ENCODE data around the gene MALAT1.

DNA sequence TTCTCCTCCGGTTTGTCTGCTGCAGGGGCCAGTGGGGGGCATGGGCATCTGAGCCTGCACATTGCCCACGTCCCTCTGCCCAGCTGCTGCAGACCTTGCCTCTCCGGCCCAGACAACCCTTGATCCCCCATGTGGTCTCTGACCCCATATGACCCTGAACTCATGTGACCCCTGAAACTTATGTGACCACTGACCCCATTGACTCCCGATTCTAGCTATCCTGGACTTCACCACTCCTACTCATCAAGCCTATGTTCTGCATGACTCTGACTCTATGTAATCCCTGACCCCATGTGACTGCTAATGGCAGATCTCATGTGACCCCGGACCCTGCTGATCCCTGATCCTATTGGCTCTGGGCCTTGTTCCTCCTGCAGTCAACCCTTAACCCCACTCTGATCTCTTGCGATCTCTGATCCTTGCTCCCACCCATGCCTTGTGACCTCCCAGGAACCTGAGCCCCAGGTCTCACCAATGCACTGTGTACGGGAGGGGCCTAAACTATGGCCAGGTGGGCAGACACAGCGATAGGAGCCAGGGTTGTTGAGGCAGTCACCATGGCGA is 53.6 kb downstream of the MALAT1 start:
- TF ChIP-seq POLR2A (IDR thresholded peaks at IDR 0.05) (no peak), CTCF (IDR thresholded peaks at IDR 0.05) (no peak), POLR2AphosphoS5 (IDR thresholded peaks at IDR 0.05; ENCODE audit: insufficient read depth in 1 of 2, low read depth in 1 of 2) (no peak)
